ENCODE results near the gene KRT39. TPM values are rescaled to one million over a fixed set of nuclear protein-coding genes. Genes with fewer than 3 reads are reported as not detected.

Gene KRT39
- total RNA-seq, 1 experiment from 2014 or later, result not detected

DNA sequence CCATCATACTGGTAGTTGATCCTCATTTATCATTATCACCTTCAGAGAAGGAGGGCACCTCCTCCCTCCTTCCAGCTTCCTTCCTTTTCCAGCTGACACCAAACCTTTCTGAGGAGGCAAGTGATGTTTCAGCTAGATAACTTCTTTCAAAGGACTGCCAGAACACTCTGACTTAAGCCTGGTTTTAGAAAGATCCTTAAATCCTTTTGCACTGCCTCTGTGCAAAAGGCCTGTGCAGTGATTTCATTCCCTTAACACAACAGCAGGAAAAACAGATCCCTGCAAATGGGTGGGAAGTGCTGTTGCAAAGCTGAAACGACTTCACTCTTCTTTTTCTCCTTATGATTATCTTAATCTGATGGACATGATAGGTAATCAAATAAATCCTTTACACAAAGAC lies 22.2 kb downstream of the KRT39 start:
- peaks cover 8% of the 10 kb centered on the region; the same call in 1 of the 2 replicates for H3K27me3 ChIP-seq (ENCODE audit: control insufficient read depth, insufficient read depth, low read length)
- DNase-seq (ENCODE audit: low read depth, low spot score) (no peak), ATAC-seq (no peak)
- in situ Hi-C loops (cut with HindIII; ENCODE audit: low pct_unique_long_range_greater_than_20kb, low sequenced_read_pairs), result no loop called here
- ChIA-PET POLR2A (no interaction called here), CTCF (no interaction called here)
- BruUV-seq (replicated peaks), result no TSS peak
- no peaks in the 10 kb centered on the region for H3K36me3 ChIP-seq (ENCODE audit: control insufficient read depth, insufficient read depth, low read length)
- H3K4me3 ChIP-seq (ENCODE audit: low read depth in 2 of 2, low read length in 2 of 2), result no peak overlapping the region
- no peaks in the 10 kb centered on the region for H3K4me1 ChIP-seq (ENCODE audit: control insufficient read depth, insufficient read depth, low read length)
- H3K27ac ChIP-seq (ENCODE audit: low read length), result no peak overlapping the region
- H3K9me3 ChIP-seq (ENCODE audit: control insufficient read depth, insufficient read depth, low read depth, low read length), result no peaks in the 10 kb centered on the region
- TF ChIP-seq SIN3A (IDR thresholded peaks at IDR 0.05; ENCODE audit: borderline replicate concordance, insufficient read depth, low read depth, low read length) (no peak), TCF7L2 (IDR thresholded peaks at IDR 0.05; ENCODE audit: low read depth, low read length) (no peak), CTCF (IDR thresholded peaks at IDR 0.05) (no peak), REST (IDR thresholded peaks at IDR 0.05; ENCODE audit: insufficient read depth in 1 of 2, low read depth in 2 of 2, low read length in 1 of 2) (no peak), POLR2AphosphoS5 (IDR thresholded peaks at IDR 0.05; ENCODE audit: low read depth, low read length) (no peak)
- intact Hi-C loops (cut with micrococcal nuclease; ENCODE audit: unreplicated experiment), result no loop called here

- in situ Hi-C loops (cut with HindIII; ENCODE audit: low pct_unique_long_range_greater_than_20kb, low sequenced_read_pairs), result no loop called here
- Histone ChIP-seq H3K4me3 (ENCODE audit: low read depth in 2 of 2, low read length in 2 of 2) (no peak overlapping the region), H3K36me3 (ENCODE audit: control insufficient read depth, insufficient read depth, low read length) (no peaks in the 10 kb centered on the region), H3K27ac (ENCODE audit: low read length) (no peak overlapping the region), H3K4me1 (ENCODE audit: control insufficient read depth, insufficient read depth, low read length) (no peaks in the 10 kb centered on the region), H3K9me3 (ENCODE audit: control insufficient read depth, insufficient read depth, low read depth, low read length) (no peaks in the 10 kb centered on the region), H3K27me3 (ENCODE audit: control insufficient read depth, insufficient read depth, low read length) (peaks cover 8% of the 10 kb centered on the region; the same call in 1 of the 2 replicates)
- intact Hi-C loops (cut with micrococcal nuclease; ENCODE audit: unreplicated experiment), result no loop called here
- CTCF ChIA-PET, result no interaction called here
- DNase-seq (ENCODE audit: low read depth, low spot score) (no peak), ATAC-seq (no peak)
- no TSS peak for BruUV-seq (replicated peaks)
- TF ChIP-seq REST (IDR thresholded peaks at IDR 0.05; ENCODE audit: insufficient read depth in 1 of 2, low read depth in 2 of 2, low read length in 1 of 2) (no peak), CTCF (IDR thresholded peaks at IDR 0.05) (no peak), POLR2AphosphoS5 (IDR thresholded peaks at IDR 0.05; ENCODE audit: low read depth, low read length) (no peak), TCF7L2 (IDR thresholded peaks at IDR 0.05; ENCODE audit: low read depth, low read length) (no peak), SIN3A (IDR thresholded peaks at IDR 0.05; ENCODE audit: borderline replicate concordance, insufficient read depth, low read depth, low read length) (no peak)
- POLR2A ChIA-PET, result no interaction called here
These were observed 24.2 kb downstream of the KRT39 start for GRCh38 chr17:40942553-40942952.
